H1 (cell line): ENCODE results near the gene SLC19A1. TPM values are rescaled to one million over a fixed set of nuclear protein-coding genes. Genes with fewer than 3 reads are reported as not detected.

Experiments used
- CTCF ChIA-PET: fragments of 300-600 bp; sonication (Branson Sonifier 250); formaldehyde crosslinking; loops from one replicate; lab custom pipeline; 2021; ENCODE audit not compliant: partially characterized antibody; lab: Charles Lee
- POLR2A ChIA-PET: fragments of 300-600 bp; sonication (Branson Sonifier 250); formaldehyde crosslinking; loops from one replicate; lab custom pipeline; 2021; ENCODE audit warnings: inconsistent platforms; ENCODE audit not compliant: partially characterized antibody; lab: Charles Lee
- DNase-seq, 2 experiments: peaks; one replicate each; pipeline versions ENCODE4 v3.0.0 to v3.0.0-alpha.2; 2010 to 2022; ENCODE audit warnings: low spot score in 2 of 2, low read depth in 1 of 2, mixed read lengths in 1 of 2
- FAIRE-seq: peaks from 2 replicates; lab custom pipeline; 2011; peaks lifted over from hg19 to GRCh38; lab: Jason Lieb, UNC
- H2AFZ ChIP-seq: 2 replicates; pipeline ENCODE4 v1.8.1; 2012; ENCODE audit warnings: low read length, inconsistent platforms
- H2AK5ac ChIP-seq: 2 replicates; pipeline ENCODE4 v1.6.1; 2013; ENCODE audit warnings: low read depth, low read length
- H2BK120ac ChIP-seq: replicated peaks from 2 replicates; pipeline ENCODE3; 2013; ENCODE audit warnings: low read depth, low read length, inconsistent platforms
- H2BK12ac ChIP-seq: 2 replicates; pipeline ENCODE4 v1.6.1; 2013; ENCODE audit warnings: low read depth, low read length
- H2BK15ac ChIP-seq: 2 replicates; pipeline ENCODE4 v1.6.1; 2013; ENCODE audit warnings: low read length
- H2BK20ac ChIP-seq: 2 replicates; pipeline ENCODE4 v1.6.1; 2013; ENCODE audit warnings: low read length
- H2BK5ac ChIP-seq: 2 replicates; pipeline ENCODE4 v1.6.1; 2013; ENCODE audit warnings: low read depth, low read length
- H3K14ac ChIP-seq: 2 replicates; pipeline ENCODE4 v1.6.1; 2013; ENCODE audit warnings: inconsistent platforms; ENCODE audit not compliant: insufficient read length
- H3K18ac ChIP-seq: 2 replicates; pipeline ENCODE4 v1.6.1; 2013; ENCODE audit warnings: low read length; ENCODE audit errors: extremely low read depth
- H3K23ac ChIP-seq: 2 replicates; pipeline ENCODE4 v1.6.1; 2013; ENCODE audit warnings: inconsistent platforms; ENCODE audit not compliant: insufficient read length
- H3K23me2 ChIP-seq: 2 replicates; pipeline ENCODE4 v1.6.1; 2013; ENCODE audit warnings: low read depth, low read length
- H3K27ac ChIP-seq: 2 replicates; pipeline ENCODE4 v1.6.1; 2011; ENCODE audit warnings: low read depth, low read length, inconsistent platforms
- H3K27me3 ChIP-seq, 4 experiments: replicated peaks in 1 of 4; 1 replicate in 1 of 4; 2 replicates in 3 of 4; pipeline versions ENCODE4 v1.6.1 to v1.8.1; 2011 to 2013; ENCODE audit warnings: low read length in 3 of 4, mild to moderate bottlenecking in 3 of 4, inconsistent platforms in 2 of 4, mixed read lengths in 2 of 4, moderate library complexity in 1 of 4; ENCODE audit not compliant: control insufficient read depth in 3 of 4, insufficient read depth in 3 of 4; ENCODE audit errors: extremely low read depth in 1 of 4
- H3K36me3 ChIP-seq, 4 experiments: 2 replicates each; pipeline versions ENCODE4 v1.6.1 to v1.8.1; 2011 to 2013; ENCODE audit warnings: mild to moderate bottlenecking in 4 of 4, low read length in 3 of 4, moderate library complexity in 2 of 4, control low read depth in 1 of 4, inconsistent platforms in 1 of 4; ENCODE audit not compliant: insufficient read depth in 4 of 4, control insufficient read depth in 2 of 4
- H3K4ac ChIP-seq: replicated peaks from 2 replicates; pipeline ENCODE3; 2013; ENCODE audit warnings: low read length, low read depth, mixed read lengths, inconsistent platforms; ENCODE audit not compliant: insufficient read length
- H3K4me1 ChIP-seq, 4 experiments: replicated peaks in 1 of 4; 1 replicate in 1 of 4; 2 replicates in 3 of 4; pipeline versions ENCODE4 v1.6.1 to v1.8.1; 2011 to 2013; ENCODE audit warnings: low read length in 3 of 4, inconsistent platforms in 2 of 4, mixed read lengths in 1 of 4; ENCODE audit not compliant: insufficient read depth in 4 of 4, control insufficient read depth in 3 of 4
- H3K4me2 ChIP-seq, 2 experiments: 2 replicates each; pipeline versions ENCODE4 v1.6.1 to v1.8.1; 2011 to 2013; ENCODE audit warnings: low read depth in 2 of 2, low read length in 2 of 2, control low read depth in 1 of 2, inconsistent platforms in 1 of 2, mild to moderate bottlenecking in 1 of 2; ENCODE audit not compliant: insufficient read depth in 1 of 2
- H3K4me3 ChIP-seq, 4 experiments: fragments of 200-600, 300-600 bp in 1 of 4; sonication (generic), shearing (Covaris generic), sonication (Bioruptor Twin) in 1 of 4; 2 replicates each; pipeline versions ENCODE4 v1.5.1 to v1.8.1; 2011 to 2016; ENCODE audit warnings: low read length in 4 of 4, low read depth in 3 of 4, control low read depth in 2 of 4, inconsistent platforms in 2 of 4, mild to moderate bottlenecking in 2 of 4, mixed read lengths in 1 of 4, moderate library complexity in 1 of 4; ENCODE audit not compliant: insufficient read depth in 2 of 4; ENCODE audit errors: extremely low read depth in 1 of 4
- H3K56ac ChIP-seq: replicated peaks from 2 replicates; pipeline ENCODE3; 2013; ENCODE audit warnings: low read depth, mild to moderate bottlenecking, mixed read lengths, low read length, inconsistent platforms; ENCODE audit not compliant: insufficient read length
- H3K79me1 ChIP-seq: 2 replicates; pipeline ENCODE4 v1.6.1; 2013; ENCODE audit warnings: low read depth, low read length, control low read depth
- H3K79me2 ChIP-seq, 2 experiments: 2 replicates each; pipeline versions ENCODE4 v1.6.1 to v1.8.1; 2012 to 2013; ENCODE audit warnings: low read length in 2 of 2, mild to moderate bottlenecking in 2 of 2, inconsistent platforms in 1 of 2; ENCODE audit not compliant: insufficient read depth in 2 of 2, control insufficient read depth in 1 of 2
- H3K9ac ChIP-seq, 4 experiments: replicated peaks in 1 of 4; 1 replicate in 1 of 4; 2 replicates in 3 of 4; pipeline versions ENCODE4 v1.6.1 to v1.8.1; 2011 to 2013; ENCODE audit warnings: low read depth in 3 of 4, low read length in 3 of 4, control low read depth in 2 of 4, mild to moderate bottlenecking in 2 of 4, moderate library complexity in 2 of 4, inconsistent platforms in 1 of 4; ENCODE audit errors: extremely low read depth in 1 of 4
- H3K9me3 ChIP-seq, 2 experiments: 2 replicates each; pipeline versions ENCODE4 v1.6.1 to v1.8.1; 2012 to 2013; ENCODE audit warnings: mild to moderate bottlenecking in 2 of 2, moderate library complexity in 2 of 2, control low read depth in 1 of 2, inconsistent platforms in 1 of 2, low read depth in 1 of 2, low read length in 1 of 2, mixed read lengths in 1 of 2; ENCODE audit not compliant: insufficient read depth in 2 of 2
- H4K20me1 ChIP-seq, 2 experiments: replicated peaks in 1 of 2; 2 replicates each; pipeline versions ENCODE3 to v1.8.1; 2011 to 2013; ENCODE audit warnings: inconsistent platforms in 2 of 2, low read length in 2 of 2, mild to moderate bottlenecking in 1 of 2; ENCODE audit not compliant: insufficient read depth in 2 of 2, control insufficient read depth in 1 of 2
- H4K5ac ChIP-seq: 2 replicates; pipeline ENCODE4 v1.6.1; 2013; ENCODE audit warnings: low read length, low read depth, mixed read lengths, inconsistent platforms; ENCODE audit not compliant: insufficient read length
- H4K8ac ChIP-seq: 2 replicates; pipeline ENCODE4 v1.8.0; 2013; ENCODE audit warnings: mild to moderate bottlenecking, moderate library complexity, low read length, inconsistent platforms; ENCODE audit not compliant: insufficient read depth; ENCODE audit errors: extremely low read depth
- H4K91ac ChIP-seq: replicated peaks from 2 replicates; pipeline ENCODE3; 2013; ENCODE audit warnings: low read length, mixed read lengths, inconsistent platforms; ENCODE audit not compliant: insufficient read length
- BCL11A ChIP-seq, 2 experiments: IDR thresholded peaks; one replicate each; pipeline ENCODE4 v1.6.1; 2011; ENCODE audit warnings: low read depth in 2 of 2, low read length in 2 of 2, mild to moderate bottlenecking in 2 of 2
- CTBP2 ChIP-seq: IDR thresholded peaks from 2 replicates; pipeline ENCODE4 v1.7.0; 2011; ENCODE audit warnings: borderline replicate concordance, mild to moderate bottlenecking, moderate library complexity, mixed read lengths, low read length; ENCODE audit not compliant: insufficient read depth, insufficient read length
- FOSL1 ChIP-seq: IDR thresholded peaks from 2 replicates; pipeline ENCODE4 v1.6.1; 2011; ENCODE audit warnings: mild to moderate bottlenecking, low read depth, low read length, moderate library complexity; ENCODE audit not compliant: insufficient read depth
- KDM5A ChIP-seq: fragments of 200-600 bp; IDR thresholded peaks from 2 replicates; pipeline ENCODE4 v1.7.1; 2012; ENCODE audit warnings: mild to moderate bottlenecking, low read length, inconsistent platforms, mixed read lengths
- MAFK ChIP-seq: IDR thresholded peaks from 2 replicates; pipeline ENCODE4 v1.6.1; 2012; ENCODE audit warnings: low read depth, mild to moderate bottlenecking, improper control_type of control experiment, low read length
- PHF8 ChIP-seq: fragments of 200-600 bp; sonication (generic); conservative IDR thresholded peaks from 2 replicates; pipeline ENCODE4 v1.7.1; 2012; ENCODE audit warnings: low read depth, mild to moderate bottlenecking, inconsistent platforms, low read length, moderate library complexity
- POLR2A ChIP-seq, 2 experiments: IDR thresholded peaks; 1 replicate in 1 of 2; 2 replicates in 1 of 2; pipeline ENCODE4 v1.6.1; 2011; ENCODE audit warnings: low read depth in 2 of 2, low read length in 2 of 2, mild to moderate bottlenecking in 2 of 2; ENCODE audit errors: control extremely low read depth in 1 of 2
- RFX5 ChIP-seq: IDR thresholded peaks from 2 replicates; pipeline ENCODE4 v1.6.1; 2011; ENCODE audit warnings: low read depth, low read length, improper control_type of control experiment, borderline replicate concordance
- SAP30 ChIP-seq: fragments of 300-600 bp; sonication (generic); IDR thresholded peaks from 2 replicates; pipeline ENCODE4 v1.7.1; 2012; ENCODE audit warnings: low read length, moderate library complexity, mild to moderate bottlenecking, inconsistent platforms; ENCODE audit not compliant: insufficient read depth, insufficient replicate concordance
- SIRT6 ChIP-seq: IDR thresholded peaks from one replicate; pipeline ENCODE4 v1.7.1; 2012; ENCODE audit warnings: low read length, inconsistent platforms
- USF2 ChIP-seq: IDR thresholded peaks from 2 replicates; pipeline ENCODE4 v1.6.1; 2011; ENCODE audit warnings: low read length, improper control_type of control experiment
- WGBS, 2 experiments: shearing (Covaris generic) in 1 of 2; methylation state at CpG; one replicate each; pipeline versions ENCODE4 v1.1.6 to v1.1.7; 2013 to 2015; ENCODE audit warnings: low lambda C conversion rate in 2 of 2, mixed read lengths in 2 of 2, inconsistent platforms in 1 of 2, low coverage in 1 of 2, missing lambda C conversion rate in 1 of 2; ENCODE audit not compliant: insufficient replicate concordance in 2 of 2, insufficient coverage in 1 of 2, insufficient read length in 1 of 2; ENCODE audit errors: extremely low coverage in 1 of 2, missing lambda C conversion rate in 1 of 2; 5-methylcytosine and 5-hydroxymethylcytosine counted together
- polyA plus RNA-seq, 7 experiments: library from polyadenylated mRNA; depleted of rRNA in 3 of 7; stranded (reverse) in 5 of 7; unstranded in 2 of 7; fragments of >200 nt in 5 of 7; fragments of 200-250 nt in 2 of 7; gene quantifications; 1 replicate in 5 of 7; 2 replicates in 1 of 7; 4 replicates in 1 of 7; pipeline versions ENCODE4 v1.2.1 to v1.2.3, GENCODE V29; 2011 to 2013; ENCODE audit warnings: missing spikeins in 2 of 7, mixed read lengths in 2 of 7
- total RNA-seq: library from RNA; stranded (reverse); fragmentation: NEBNext Ultra II Directional; extraction: Animal tissue kit (Norgen Biotek cat#: 25700); gene quantifications from 2 replicates; pipeline ENCODE4 v1.2.1, GENCODE V29; 2021

The SLC19A1 gene
- total and polyA plus RNA-seq, 2 of the 8 experiments (the other 6 are each of a cell fraction or from before 2014, with no cell fraction given) = 31.6 to 43.8 TPM

GRCh38 chr21:45529785-45530422 is 12.3 kb downstream of the SLC19A1 start:
- POLR2A ChIA-PET = interaction anchor here (0.7 to 0.9 kb wide), 2 partner anchors 24 to 112 kb away, joined by 3 read pairs; no protein-coding TSS in a partner anchor
- Histone ChIP-seq H3K9ac (peak overlapping the region in 1 of 4 experiments; percentile 28; a peak in 1 of 7 replicates), H3K79me2 (no peaks in the 10 kb centered on the region), H4K8ac (no peak overlapping the region), H2AK5ac (peak overlapping the region; percentile 91; the same call in 1 of the 2 replicates), H3K36me3 (peaks cover 7 to 23% (median 16%) of the 10 kb centered on the region in 4 experiments; a peak in 6 of 8 replicates), H2BK12ac (peak overlapping the region; percentile 70; the same call in 1 of the 2 replicates), H2BK5ac (peak overlapping the region; percentile 12; the same call in 1 of the 2 replicates), H3K27ac (no peak overlapping the region), H3K23ac (no peak overlapping the region), H3K9me3 (no peaks in the 10 kb centered on the region; a peak in 1 of 4 replicates), H3K23me2 (peaks cover 10% of the 10 kb centered on the region), H2BK15ac (peak overlapping the region; percentile 6; the same call in 1 of the 2 replicates), H3K4me1 (peaks cover 0 to 2% (median 0%) of the 10 kb centered on the region in 4 experiments; a peak in 2 of 7 replicates), H2AFZ (no peak overlapping the region), H3K18ac (no peak overlapping the region), H3K4me3 (no peak overlapping the region), H4K91ac (peak overlapping the region; percentile 93), H4K5ac (no peak overlapping the region), H4K20me1 (peaks cover 7 to 24% of the 10 kb centered on the region in 2 experiments), H2BK120ac (no peak overlapping the region), H3K79me1 (peaks cover 3% of the 10 kb centered on the region), H3K4ac (peak overlapping the region; percentile 53), H3K27me3 (no peaks in the 10 kb centered on the region; a peak in 1 of 7 replicates), H3K56ac (peak overlapping the region; percentile 46), H3K14ac (no peak overlapping the region), H3K4me2 (no peak overlapping the region), H2BK20ac (no peak overlapping the region)
- CTCF ChIA-PET = interaction anchor here (0.6 to 0.8 kb wide), 2 partner anchors 14 to 527 kb away, joined by 3 read pairs; no protein-coding TSS in a partner anchor
- peak in 1 of 2 experiments; percentile 19 for DNase-seq
- FAIRE-seq = no peak
- WGBS, 2 experiments = 93% methylated on average over 11 of the region's 11 CpGs; no CpG with 5 or more reads in 1 of the 2 experiments
- no peak for TF ChIP-seq BCL11A (IDR thresholded peaks at IDR 0.05; ENCODE audit: low read depth in 2 of 2, low read length in 2 of 2)
- TF ChIP-seq SIRT6 = no peak
- TF ChIP-seq RFX5 = no peak
- TF ChIP-seq MAFK = no peak
- TF ChIP-seq POLR2A (IDR thresholded peaks at IDR 0.05; ENCODE audit: control extremely low read depth in 1 of 2, low read depth in 2 of 2, low read length in 2 of 2) = no peak
- no peak for TF ChIP-seq CTBP2
- TF ChIP-seq PHF8 = no peak
- no peak for TF ChIP-seq USF2
- no peak for TF ChIP-seq SAP30
- TF ChIP-seq KDM5A = no peak
- TF ChIP-seq FOSL1 = no peak
